Measurements from ENCODE around the gene MELTF.

- TF ChIP-seq POLR2A (IDR thresholded peaks at IDR 0.05), result no peak
- no peak for TF ChIP-seq CTCF (IDR thresholded peaks at IDR 0.05)
- no peak for TF ChIP-seq EP300 (IDR thresholded peaks at IDR 0.05)
- no peak for TF ChIP-seq POLR2AphosphoS5 (IDR thresholded peaks at IDR 0.05)
Measured at GRCh38 chr3:197010556-197011351, 18.9 kb downstream of the MELTF start.
